ENCODE measurements around the gene SMG9. TPM values are rescaled to one million over a fixed set of nuclear protein-coding genes. Genes with fewer than 3 reads are reported as not detected.

Gene SMG9
- total RNA-seq, 4 donors from 2014 or later, result 4.5 to 9.1 (median 7.1) TPM

Other genes with a start within 250 kb of the SMG9 start
- 10 to 100 TPM; 18.6 to 34.8 (median 29.2) TPM for gene ETHE1, start 227.8 kb downstream of the SMG9 start, total RNA-seq
- gene ZNF575, start 221.8 kb downstream of the SMG9 start, total RNA-seq, result not detected
- 10 to 100 TPM in 3 of 4 donors, 1 to 10 TPM in 1; 9.3 to 20.3 (median 16.7) TPM for gene XRCC1, start 179.4 kb downstream of the SMG9 start, total RNA-seq
- 1 to 10 TPM in 1 of 4 donors, not detected in 3; 1.2 TPM for gene PINLYP, start 179.2 kb downstream of the SMG9 start, total RNA-seq
- 10 to 100 TPM; 20.2 to 25.8 (median 23.6) TPM for gene IRGQ, start 158.8 kb downstream of the SMG9 start, total RNA-seq
- gene ZNF576, start 158.4 kb downstream of the SMG9 start, total RNA-seq, result 10 to 100 TPM in 2 of 4 donors, 1 to 10 TPM in 2; 6.9 to 19.8 (median 11.6) TPM
- gene SRRM5, start 142.9 kb downstream of the SMG9 start, total RNA-seq, result under 1 TPM in 3 of 4 donors, not detected in 1; 0.09 to 0.49 (median 0.25) TPM
- gene ZNF428, start 135.3 kb downstream of the SMG9 start, total RNA-seq, result 10 to 100 TPM; 15.4 to 26.7 (median 20.0) TPM
- 1 to 10 TPM; 2.6 to 4.5 (median 4.2) TPM for gene CADM4, start 115.1 kb downstream of the SMG9 start, total RNA-seq
- gene PLAUR, start 84.8 kb downstream of the SMG9 start, total RNA-seq, result 1 to 10 TPM in 3 of 4 donors, under 1 TPM in 1; 0.41 to 8.7 (median 3.4) TPM
- not detected for gene IRGC, start 38.9 kb downstream of the SMG9 start, total RNA-seq
- gene KCNN4, start 26.0 kb upstream of the SMG9 start, total RNA-seq, result 1 to 10 TPM in 3 of 4 donors, not detected in 1; 1.1 to 4.1 (median 1.7) TPM
- 1 to 10 TPM in 1 of 4 donors, under 1 TPM in 1, not detected in 2; 0.35 to 1.4 TPM for gene LYPD5, start 47.5 kb upstream of the SMG9 start, total RNA-seq
- 1 to 10 TPM; 1.4 to 7.3 (median 2.1) TPM for gene ZNF283, start 72.4 kb upstream of the SMG9 start, total RNA-seq
- gene ZNF404, start 129.0 kb upstream of the SMG9 start, total RNA-seq, result under 1 TPM; 0.29 to 0.87 (median 0.49) TPM
- gene ZNF45, start 180.3 kb upstream of the SMG9 start, total RNA-seq, result 1 to 10 TPM; 2.8 to 7.7 (median 4.0) TPM
- gene ZNF221, start 196.3 kb upstream of the SMG9 start, total RNA-seq, result 10 to 100 TPM in 1 of 4 donors, 1 to 10 TPM in 1, under 1 TPM in 2; 0.76 to 15.3 (median 0.96) TPM
- gene ZNF155, start 229.2 kb upstream of the SMG9 start, total RNA-seq, result 1 to 10 TPM in 3 of 4 donors, under 1 TPM in 1; 0.97 to 2.0 (median 1.6) TPM
- gene ZNF230, start 248.0 kb upstream of the SMG9 start, total RNA-seq, result 1 to 10 TPM in 2 of 4 donors, under 1 TPM in 1, not detected in 1; 0.78 to 4.5 (median 4.5) TPM

Data from gastrocnemius medialis (tissue), 4 donors.